HepG2 (cell line): Measurements from ENCODE around the gene TLE7. TPM values are rescaled to one million over a fixed set of nuclear protein-coding genes. Genes with fewer than 3 reads are reported as not detected.

Experiments used
- GFI1 ChIP-seq: sonication (generic); formaldehyde crosslinking; IDR thresholded peaks from 2 replicates; pipeline ENCODE4 v1.5.0; 2020; ENCODE audit warnings: missing genetic modification reagents, mild to moderate bottlenecking, borderline replicate concordance
- PRDM15 ChIP-seq: sonication (generic); formaldehyde crosslinking; IDR thresholded peaks from 2 replicates; pipeline ENCODE4 v1.4.0; 2020; ENCODE audit warnings: missing genetic modification reagents
- RBM39 ChIP-seq: fragments of 200-400 bp; formaldehyde crosslinking; IDR thresholded peaks from one replicate; pipeline ENCODE4 v1.6.1; 2018; ENCODE audit warnings: antibody characterized with exemption, mild to moderate bottlenecking, low read depth, low read length; ENCODE audit not compliant: poor library complexity, severe bottlenecking
- RXRB ChIP-seq: IDR thresholded peaks from 2 replicates; pipeline ENCODE4 v1.6.1; 2016; ENCODE audit warnings: borderline replicate concordance, missing genetic modification reagents, missing compliant biosample characterization
- SALL1 ChIP-seq: sonication (generic); formaldehyde crosslinking; IDR thresholded peaks from 2 replicates; pipeline ENCODE4 v1.8.0; 2022; ENCODE audit warnings: mild to moderate bottlenecking, missing genetic modification reagents
- SMAD1 ChIP-seq: sonication (generic); formaldehyde crosslinking; IDR thresholded peaks from 2 replicates; pipeline ENCODE4 v1.4.0; 2020; ENCODE audit warnings: missing genetic modification reagents, low read depth, mild to moderate bottlenecking, borderline replicate concordance
- SNRNP70 ChIP-seq: fragments of 200-400 bp; formaldehyde crosslinking; IDR thresholded peaks from 2 replicates; pipeline ENCODE4 v1.6.1; 2017; ENCODE audit warnings: mild to moderate bottlenecking, low read depth, low read length, moderate library complexity
- TAF15 ChIP-seq: fragments of 200-400 bp; formaldehyde crosslinking; IDR thresholded peaks from one replicate; pipeline ENCODE4 v1.6.1; 2018; ENCODE audit warnings: mild to moderate bottlenecking, low read depth, low read length; ENCODE audit not compliant: poor library complexity, severe bottlenecking
- ZBTB10 ChIP-seq: sonication (generic); formaldehyde crosslinking; IDR thresholded peaks from 2 replicates; pipeline ENCODE4 v1.4.0; 2020; ENCODE audit warnings: missing genetic modification reagents, borderline replicate concordance
- ZNF430 ChIP-seq: sonication (generic); formaldehyde crosslinking; IDR thresholded peaks from 2 replicates; pipeline ENCODE4 v1.9.0; 2021; ENCODE audit warnings: mild to moderate bottlenecking, missing genetic modification reagents
- ZNF709 ChIP-seq: sonication (generic); formaldehyde crosslinking; IDR thresholded peaks from 2 replicates; pipeline ENCODE4 v1.5.0; 2020; ENCODE audit warnings: mild to moderate bottlenecking, missing genetic modification reagents
- ZNF724P ChIP-seq: sonication (generic); formaldehyde crosslinking; IDR thresholded peaks from 2 replicates; pipeline ENCODE4 v1.8.0; 2022; ENCODE audit warnings: missing genetic modification reagents, borderline replicate concordance
- polyA plus RNA-seq, 8 experiments: library from polyadenylated mRNA; depleted of rRNA in 3 of 8; stranded (reverse) in 7 of 8; unstranded in 1 of 8; fragments of >200 nt; fragmentation: Illumina TruSeq in 4 of 8; extraction: Trizol in 4 of 8; gene quantifications; 2 replicates each; pipeline versions ENCODE4 v1.2.1 to v1.2.3, GENCODE V29; 2011 to 2016; ENCODE audit warnings: low read depth in 4 of 8, missing spikeins in 1 of 8, mixed read lengths in 1 of 8; ENCODE audit not compliant: insufficient read depth in 1 of 8
- total RNA-seq, 5 experiments: library from RNA; depleted of rRNA; stranded (reverse); fragments of >200 nt; fragmentation: Illumina TruSeq; extraction: Trizol; gene quantifications; 2 replicates each; pipeline ENCODE4 v1.2.3, GENCODE V29; 2016; ENCODE audit warnings: low read depth in 1 of 5
- TF ChIP-seq, protein P1 (sequence below): sonication (generic); formaldehyde crosslinking; conservative IDR thresholded peaks from 2 replicates; pipeline ENCODE4 v1.8.0; 2022; ENCODE audit warnings: mild to moderate bottlenecking, moderate library complexity, missing genetic modification reagents
- TF ChIP-seq, protein P2 (sequence below): sonication (generic); formaldehyde crosslinking; IDR thresholded peaks from 2 replicates; pipeline ENCODE4 v1.5.1; 2020; ENCODE audit warnings: missing genetic modification reagents, mild to moderate bottlenecking, borderline replicate concordance
- TF ChIP-seq, protein P3 (sequence below): IDR thresholded peaks from 2 replicates; pipeline ENCODE4 v1.6.1; 2016; ENCODE audit warnings: low read depth

The TLE7 gene
- total and polyA plus RNA-seq, 2 of the 13 experiments (the other 11 are each of a cell fraction or from before 2014, with no cell fraction given) = not detected

- TF ChIP-seq RXRB (peak; percentile 94), PRDM15 (CRISPR knock-in tag) (peak; percentile 48), RBM39 (no peak), ZNF430 (CRISPR knock-in tag) (peak; percentile 91), GFI1 (CRISPR knock-in tag) (peak; percentile 87; the same call in 1 of the 2 replicates), TAF15 (no peak), ZNF724P (peak; percentile 82), ZNF709 (peak; percentile 73; the same call in 1 of the 2 replicates), SMAD1 (CRISPR knock-in tag) (peak; percentile 88; the same call in 1 of the 2 replicates), SNRNP70 (no peak), SALL1 (CRISPR knock-in tag) (peak; percentile 97), ZBTB10 (CRISPR knock-in tag) (peak; percentile 87; the same call in 1 of the 2 replicates)
- TF ChIP-seq, protein P1, sequence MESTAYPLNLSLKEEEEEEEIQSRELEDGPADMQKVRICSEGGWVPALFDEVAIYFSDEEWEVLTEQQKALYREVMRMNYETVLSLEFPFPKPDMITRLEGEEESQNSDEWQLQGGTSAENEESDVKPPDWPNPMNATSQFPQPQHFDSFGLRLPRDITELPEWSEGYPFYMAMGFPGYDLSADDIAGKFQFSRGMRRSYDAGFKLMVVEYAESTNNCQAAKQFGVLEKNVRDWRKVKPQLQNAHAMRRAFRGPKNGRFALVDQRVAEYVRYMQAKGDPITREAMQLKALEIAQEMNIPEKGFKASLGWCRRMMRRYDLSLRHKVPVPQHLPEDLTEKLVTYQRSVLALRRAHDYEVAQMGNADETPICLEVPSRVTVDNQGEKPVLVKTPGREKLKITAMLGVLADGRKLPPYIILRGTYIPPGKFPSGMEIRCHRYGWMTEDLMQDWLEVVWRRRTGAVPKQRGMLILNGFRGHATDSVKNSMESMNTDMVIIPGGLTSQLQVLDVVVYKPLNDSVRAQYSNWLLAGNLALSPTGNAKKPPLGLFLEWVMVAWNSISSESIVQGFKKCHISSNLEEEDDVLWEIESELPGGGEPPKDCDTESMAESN (CRISPR knock-in tag) = peak; percentile 97
- TF ChIP-seq, protein P2, sequence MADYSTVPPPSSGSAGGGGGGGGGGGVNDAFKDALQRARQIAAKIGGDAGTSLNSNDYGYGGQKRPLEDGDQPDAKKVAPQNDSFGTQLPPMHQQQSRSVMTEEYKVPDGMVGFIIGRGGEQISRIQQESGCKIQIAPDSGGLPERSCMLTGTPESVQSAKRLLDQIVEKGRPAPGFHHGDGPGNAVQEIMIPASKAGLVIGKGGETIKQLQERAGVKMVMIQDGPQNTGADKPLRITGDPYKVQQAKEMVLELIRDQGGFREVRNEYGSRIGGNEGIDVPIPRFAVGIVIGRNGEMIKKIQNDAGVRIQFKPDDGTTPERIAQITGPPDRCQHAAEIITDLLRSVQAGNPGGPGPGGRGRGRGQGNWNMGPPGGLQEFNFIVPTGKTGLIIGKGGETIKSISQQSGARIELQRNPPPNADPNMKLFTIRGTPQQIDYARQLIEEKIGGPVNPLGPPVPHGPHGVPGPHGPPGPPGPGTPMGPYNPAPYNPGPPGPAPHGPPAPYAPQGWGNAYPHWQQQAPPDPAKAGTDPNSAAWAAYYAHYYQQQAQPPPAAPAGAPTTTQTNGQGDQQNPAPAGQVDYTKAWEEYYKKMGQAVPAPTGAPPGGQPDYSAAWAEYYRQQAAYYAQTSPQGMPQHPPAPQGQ = peak; percentile 93; the same call in 1 of the 2 replicates
- TF ChIP-seq, protein P3, sequence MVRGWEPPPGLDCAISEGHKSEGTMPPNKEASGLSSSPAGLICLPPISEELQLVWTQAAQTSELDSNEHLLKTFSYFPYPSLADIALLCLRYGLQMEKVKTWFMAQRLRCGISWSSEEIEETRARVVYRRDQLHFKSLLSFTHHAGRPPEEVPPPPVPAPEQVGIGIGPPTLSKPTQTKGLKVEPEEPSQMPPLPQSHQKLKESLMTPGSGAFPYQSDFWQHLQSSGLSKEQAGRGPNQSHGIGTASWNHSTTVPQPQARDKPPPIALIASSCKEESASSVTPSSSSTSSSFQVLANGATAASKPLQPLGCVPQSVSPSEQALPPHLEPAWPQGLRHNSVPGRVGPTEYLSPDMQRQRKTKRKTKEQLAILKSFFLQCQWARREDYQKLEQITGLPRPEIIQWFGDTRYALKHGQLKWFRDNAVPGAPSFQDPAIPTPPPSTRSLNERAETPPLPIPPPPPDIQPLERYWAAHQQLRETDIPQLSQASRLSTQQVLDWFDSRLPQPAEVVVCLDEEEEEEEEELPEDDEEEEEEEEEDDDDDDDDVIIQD (CRISPR knock-in tag) = peak; percentile 97
These were observed 15.6 kb downstream of the TLE7 start (continued) for GRCh38 chr16:71426069-71426879.
